Stimulated activated CD4-positive, alpha-beta T cell treated with anti-CD3 and anti-CD28 coated beads, Interleukin-1b, Interleukin-23, amount 100 ng/mL, for 4 hours (primary cell): ENCODE data around the gene MEF2D.

Source experiments
- DNase-seq, 2 donors: peaks; one replicate each; pipeline ENCODE4 v3.0.0-alpha.2; 2020; ENCODE audit warnings: low read depth in 2 of 2

MEF2D gene

GRCh38 chr1:156428746-156429288 is 71.8 kb downstream of the MEF2D start:
- no peak for DNase-seq

DNA sequence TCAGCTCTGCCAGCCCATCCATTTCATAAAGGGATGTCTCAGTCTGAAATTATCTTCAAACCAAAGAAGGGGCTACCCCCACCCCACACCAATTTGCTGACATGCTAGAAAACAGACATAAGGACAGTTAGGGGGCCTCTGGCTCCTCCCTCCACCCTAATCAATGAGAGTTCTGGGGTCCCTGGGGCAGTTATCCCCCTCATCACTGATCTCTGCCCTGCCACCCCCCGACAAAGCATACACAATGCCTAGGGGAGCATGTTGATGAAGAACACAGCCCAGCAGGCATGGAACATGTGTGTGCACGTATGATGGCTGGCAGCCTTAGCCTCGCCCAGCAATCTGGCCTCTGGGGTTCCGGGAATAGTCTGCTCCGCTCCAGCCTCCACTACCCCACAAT is 72.6 kb downstream of the MEF2D start:
- no peak for DNase-seq

GRCh38 chr1:156425943-156426342 is 74.6 kb downstream of the MEF2D start:
- no peak for DNase-seq

DNA sequence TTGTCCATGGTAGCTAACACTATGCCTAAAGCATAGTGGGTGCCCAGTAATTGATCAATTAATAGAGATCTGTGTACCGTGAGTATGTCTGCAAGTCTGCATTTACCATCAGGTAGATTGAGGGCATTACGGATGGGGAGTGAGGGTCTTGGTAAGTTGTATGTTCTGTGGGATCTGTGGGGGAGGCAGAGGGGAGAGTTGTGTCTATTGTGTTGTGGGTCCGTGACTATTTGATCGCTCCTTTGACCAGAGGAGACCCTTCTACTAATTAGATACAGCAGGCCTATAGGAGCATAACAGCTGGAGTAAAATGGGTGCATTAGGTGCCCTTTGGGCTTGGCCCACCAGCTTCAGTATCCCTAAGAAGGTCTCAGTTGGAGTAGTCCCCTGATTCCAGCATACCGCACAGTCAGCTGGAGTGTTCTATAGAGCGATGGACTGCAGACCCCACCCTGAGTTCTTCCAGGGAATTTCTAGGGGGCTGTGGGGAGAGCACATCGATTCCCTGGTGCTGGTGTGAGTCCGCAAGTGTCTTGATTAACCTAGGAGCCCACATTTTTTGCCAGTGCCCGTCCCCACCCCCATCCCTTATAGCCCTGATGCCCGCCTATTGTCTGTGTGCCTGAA is 75.7 kb downstream of the MEF2D start:
- no peak for DNase-seq

DNA sequence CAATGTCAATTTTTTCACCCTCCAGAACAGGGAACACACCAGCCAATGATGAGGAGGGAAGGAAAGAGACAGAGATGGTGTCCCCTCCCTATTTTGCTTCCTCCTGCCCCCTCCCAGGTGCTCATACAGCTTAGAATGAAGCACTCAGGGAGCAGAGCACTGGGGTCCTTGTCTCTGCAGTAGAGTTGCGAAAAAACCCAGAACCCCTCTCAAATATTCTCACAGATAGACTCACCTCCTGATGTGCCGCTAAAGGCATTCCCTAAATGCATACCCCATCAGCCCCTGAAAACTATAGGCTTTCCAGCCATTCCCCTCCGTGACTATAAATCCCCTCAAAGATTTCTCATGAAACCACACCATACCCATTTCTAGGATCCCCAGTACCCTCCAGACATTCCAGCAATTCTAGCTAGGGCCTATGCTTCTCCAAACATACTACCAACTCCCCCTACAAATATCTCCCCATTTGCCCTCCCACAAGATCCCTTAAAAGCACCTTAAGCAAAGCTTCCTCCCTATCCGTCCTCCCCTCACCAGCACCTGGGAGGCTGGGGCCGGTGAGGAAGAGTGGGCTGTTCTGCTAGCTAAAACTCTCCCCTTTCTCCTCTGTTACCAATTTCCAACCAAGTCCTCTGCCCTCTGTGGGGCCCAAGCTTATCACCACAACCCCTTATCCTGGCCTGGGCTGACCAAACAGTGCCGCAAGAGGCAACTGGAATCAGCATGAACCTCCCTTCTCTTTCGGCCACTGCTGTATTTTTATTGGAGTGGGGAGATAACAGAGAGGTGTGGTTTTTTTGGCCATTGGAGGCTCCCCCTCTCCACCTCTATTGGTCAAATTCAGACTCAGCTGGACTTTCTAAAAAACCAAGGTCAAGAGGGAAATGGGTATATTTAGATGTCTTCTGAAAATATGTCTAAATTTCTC is 76.9 kb downstream of the MEF2D start:
- DNase-seq: no peak

DNA sequence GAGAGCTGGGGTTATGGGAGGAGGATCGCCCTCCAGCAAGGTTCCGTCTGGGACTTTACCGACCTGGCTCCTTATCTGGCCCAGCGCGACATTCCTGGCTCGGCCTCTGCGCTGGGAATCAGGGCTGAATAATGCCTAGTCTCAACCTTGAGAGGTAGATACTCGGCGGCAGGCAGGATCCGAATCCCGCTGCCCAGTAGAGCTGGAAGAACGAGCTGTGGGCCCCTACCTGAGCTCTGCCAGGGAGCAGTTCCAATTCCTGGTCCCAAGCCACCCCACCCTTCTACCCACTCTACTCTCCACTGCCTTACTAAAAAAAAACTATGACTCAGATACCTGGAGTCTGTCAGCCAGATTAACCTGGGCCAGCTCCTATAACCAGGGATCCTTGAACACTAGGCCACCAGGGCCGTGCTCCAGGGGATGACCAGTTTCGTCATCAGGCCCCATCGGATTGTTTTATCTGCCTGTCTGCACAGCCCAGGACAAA is 77.9 kb downstream of the MEF2D start:
- DNase-seq: no peak

DNA sequence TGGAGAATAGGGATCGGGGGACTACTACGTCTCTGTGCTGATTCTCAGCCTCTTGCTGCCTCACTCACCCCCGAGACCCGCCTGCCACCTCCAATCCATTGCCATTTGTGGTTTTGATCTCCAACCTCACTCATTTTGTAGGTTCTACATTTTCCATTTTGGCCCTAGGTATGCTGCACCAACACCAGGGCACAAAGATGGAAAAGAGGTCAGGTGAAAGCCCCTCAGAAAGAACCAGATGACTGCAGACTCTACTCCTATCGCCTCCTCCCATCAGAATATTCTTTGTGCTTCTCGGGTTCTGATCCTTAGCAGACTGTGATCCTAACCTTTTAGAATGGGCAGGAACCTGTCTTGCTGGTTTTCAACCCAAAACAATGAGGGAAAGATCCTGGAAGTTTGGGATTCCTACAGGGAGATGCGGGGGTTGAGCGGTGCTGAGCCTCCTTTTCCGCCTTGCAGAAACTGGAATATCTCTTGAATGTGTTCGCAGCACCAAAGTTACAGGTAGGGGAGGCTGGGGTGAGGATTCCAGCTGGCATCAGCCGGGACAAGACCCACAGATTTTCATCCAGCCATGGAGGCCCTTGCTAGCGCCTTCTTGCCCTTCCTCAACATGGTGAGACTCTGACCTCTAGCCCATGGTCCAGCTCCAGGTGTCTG is 78.5 kb downstream of the MEF2D start:
- no peak for DNase-seq

DNA sequence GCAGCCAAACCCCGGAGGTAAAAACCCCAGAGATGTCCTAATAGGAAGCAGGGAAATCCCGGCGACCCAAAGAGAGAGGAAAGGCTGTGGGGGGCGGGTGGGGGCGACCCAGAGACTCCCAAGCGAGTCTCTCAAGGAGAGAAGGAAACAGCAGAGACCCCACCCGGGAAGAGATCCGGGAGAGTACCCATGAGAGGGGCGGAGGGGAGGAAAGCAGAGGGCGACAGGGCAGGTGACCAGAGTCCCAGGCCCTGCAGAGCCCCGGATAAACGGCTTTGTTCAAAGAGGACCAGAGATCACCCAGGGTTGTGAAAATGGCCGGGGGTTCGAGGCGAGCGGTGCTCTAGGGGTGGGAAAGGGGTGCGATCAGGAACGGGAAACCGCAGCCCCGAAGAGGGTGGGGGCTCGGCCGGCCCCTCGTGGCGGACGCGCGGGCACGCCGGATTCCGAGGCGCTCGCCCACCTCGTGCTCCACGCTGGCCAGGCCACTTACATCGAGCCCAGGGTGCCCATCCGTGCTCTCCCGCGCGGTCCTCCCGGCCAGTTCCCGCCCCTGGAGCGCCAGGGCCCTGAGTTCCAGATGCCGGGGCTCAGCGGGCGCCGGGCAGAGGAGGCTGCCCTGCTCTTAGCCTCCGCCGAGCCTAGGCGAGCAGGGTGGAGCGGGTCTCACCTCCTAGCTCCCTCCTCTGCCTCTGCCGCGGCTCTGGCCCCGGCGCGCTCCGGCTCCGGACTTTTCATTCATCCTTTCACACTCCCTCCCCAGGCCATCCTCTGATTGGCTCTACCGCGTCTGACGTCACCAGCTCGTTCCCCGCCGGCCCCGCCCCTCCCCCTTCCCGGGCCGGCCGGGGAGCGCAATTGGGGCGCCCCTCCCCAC is 79.3 kb downstream of the MEF2D start:
- peak; percentile 38 to 61 for DNase-seq

- DNase-seq: peak; percentile 23 to 33
These were observed 80.1 kb downstream of the MEF2D start for GRCh38 chr1:156420205-156421061.

GRCh38 chr1:156419854-156420204 is 80.7 kb downstream of the MEF2D start:
- DNase-seq: peak in 1 of 2 donors; percentile 33

GRCh38 chr1:156418416-156419070 is 82.0 kb downstream of the MEF2D start:
- DNase-seq: no peak

GRCh38 chr1:156417401-156418020 is 83.1 kb downstream of the MEF2D start:
- no peak for DNase-seq

DNA sequence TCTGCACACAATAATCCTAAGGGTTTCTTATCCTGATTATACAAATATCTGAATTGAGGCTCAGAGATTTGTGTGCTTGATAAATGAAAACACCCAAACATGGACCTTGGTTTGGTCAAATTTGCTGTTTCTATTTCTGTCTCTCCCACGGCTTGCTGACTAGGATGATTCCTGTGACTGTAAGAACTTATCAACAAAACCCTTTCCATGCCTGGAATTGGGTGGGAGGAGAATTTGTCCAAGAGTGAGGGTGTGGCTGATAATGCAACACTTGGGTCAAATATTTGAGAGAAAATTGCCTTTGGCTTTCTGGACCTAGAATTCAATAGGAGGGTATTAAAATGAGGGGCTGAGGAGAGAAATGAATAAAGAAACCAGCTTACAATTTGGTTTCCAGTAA is 83.6 kb downstream of the MEF2D start:
- DNase-seq: no peak

- no peak for DNase-seq
These were observed 86.0 kb downstream of the MEF2D start for GRCh38 chr1:156414461-156415064.
